B cell (primary cell): ENCODE measurements around the gene EXOC6B.

Experiments used
- EZH2 ChIP-seq: IDR thresholded peaks from 2 replicates; pipeline ENCODE4 v1.6.1; 2012; ENCODE audit warnings: borderline replicate concordance, low read depth, mild to moderate bottlenecking, moderate library complexity, low read length; ENCODE audit not compliant: insufficient read depth, poor library complexity, severe bottlenecking
- TF ChIP-seq, protein P1 (sequence below): fragments of 200-600 bp; IDR thresholded peaks from one replicate; pipeline ENCODE4 v1.8.0; 2022; ENCODE audit warnings: antibody characterized with exemption, mild to moderate bottlenecking

DNA sequence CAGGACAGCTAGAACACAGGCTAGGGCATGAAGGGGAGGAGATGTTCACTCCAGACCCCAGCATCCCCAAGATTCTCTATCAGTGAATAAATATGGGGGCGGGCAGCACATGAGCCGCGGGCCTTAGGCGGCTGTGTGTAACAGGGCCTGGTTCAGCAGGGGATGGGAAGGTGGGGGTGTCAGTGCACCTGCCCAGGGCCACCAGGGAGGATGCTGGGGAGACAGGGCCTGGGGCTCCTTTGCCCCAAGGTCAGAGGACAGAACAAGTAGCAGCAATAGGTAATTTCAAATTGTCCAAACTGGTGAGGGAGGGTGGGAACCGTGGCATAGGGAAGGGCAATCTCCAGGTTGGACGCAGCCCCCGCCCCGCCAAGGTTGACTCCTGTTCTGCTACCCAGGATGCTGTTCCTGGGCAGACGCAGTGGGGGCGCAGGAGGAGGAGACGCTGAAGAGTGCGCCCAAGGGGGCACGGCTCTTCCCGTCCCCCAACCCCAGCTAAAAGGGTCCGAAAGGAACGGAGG is 694.4 kb downstream of the EXOC6B start:
- TF ChIP-seq, protein P1, sequence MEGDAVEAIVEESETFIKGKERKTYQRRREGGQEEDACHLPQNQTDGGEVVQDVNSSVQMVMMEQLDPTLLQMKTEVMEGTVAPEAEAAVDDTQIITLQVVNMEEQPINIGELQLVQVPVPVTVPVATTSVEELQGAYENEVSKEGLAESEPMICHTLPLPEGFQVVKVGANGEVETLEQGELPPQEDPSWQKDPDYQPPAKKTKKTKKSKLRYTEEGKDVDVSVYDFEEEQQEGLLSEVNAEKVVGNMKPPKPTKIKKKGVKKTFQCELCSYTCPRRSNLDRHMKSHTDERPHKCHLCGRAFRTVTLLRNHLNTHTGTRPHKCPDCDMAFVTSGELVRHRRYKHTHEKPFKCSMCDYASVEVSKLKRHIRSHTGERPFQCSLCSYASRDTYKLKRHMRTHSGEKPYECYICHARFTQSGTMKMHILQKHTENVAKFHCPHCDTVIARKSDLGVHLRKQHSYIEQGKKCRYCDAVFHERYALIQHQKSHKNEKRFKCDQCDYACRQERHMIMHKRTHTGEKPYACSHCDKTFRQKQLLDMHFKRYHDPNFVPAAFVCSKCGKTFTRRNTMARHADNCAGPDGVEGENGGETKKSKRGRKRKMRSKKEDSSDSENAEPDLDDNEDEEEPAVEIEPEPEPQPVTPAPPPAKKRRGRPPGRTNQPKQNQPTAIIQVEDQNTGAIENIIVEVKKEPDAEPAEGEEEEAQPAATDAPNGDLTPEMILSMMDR, result no peak
- TF ChIP-seq EZH2, result no peak
